ENCODE measurements around the gene DTNB.

DTNB gene

GRCh38 chr2:25339211-25339674 lies 334.1 kb downstream of the DTNB start (continued):
- no peak for TF ChIP-seq PRDM1 (tag by site-specific recombination; IDR thresholded peaks at IDR 0.05)
- TF ChIP-seq ZNF423 (tag by site-specific recombination; IDR thresholded peaks at IDR 0.05), result no peak
- TF ChIP-seq PATZ1 (tag by site-specific recombination; IDR thresholded peaks at IDR 0.05), result no peak

- Histone ChIP-seq H3K4me1 (ENCODE audit: control insufficient read depth, insufficient read depth, low read length) (peaks cover 11% of the 10 kb centered on the region; the same call in 1 of the 2 replicates), H3K9me3 (ENCODE audit: control insufficient read depth, insufficient read depth, low read depth, low read length) (no peaks in the 10 kb centered on the region), H3K27ac (ENCODE audit: extremely low read depth, low read depth, low read length) (no peak overlapping the region; the same call in 1 of the 2 replicates), H3K4me3 (ENCODE audit: low read depth, low read length) (no peak overlapping the region), H3K36me3 (ENCODE audit: control insufficient read depth in 2 of 2, insufficient read depth in 1 of 2, low read length in 2 of 2) (no peaks in the 10 kb centered on the region)
- POLR2A ChIA-PET, result no interaction called here
- CTCF ChIA-PET, result interaction anchor here (0.6 to 1.9 kb wide), 4 partner anchors 10 to 29 kb away, joined by 3 to 5 read pairs (median 4); no protein-coding TSS in a partner anchor
- TF ChIP-seq ZNF549 (tag by site-specific recombination; IDR thresholded peaks at IDR 0.05) (no peak), ZNF426 (tag by site-specific recombination; IDR thresholded peaks at IDR 0.05) (no peak), ZNF596 (tag by site-specific recombination; IDR thresholded peaks at IDR 0.05) (no peak), ZNF585B (tag by site-specific recombination; IDR thresholded peaks at IDR 0.05) (no peak), GFI1B (tag by site-specific recombination; IDR thresholded peaks at IDR 0.05) (no peak), ZNF175 (tag by site-specific recombination; IDR thresholded peaks at IDR 0.05) (no peak), ZNF830 (tag by site-specific recombination; IDR thresholded peaks at IDR 0.05; ENCODE audit: low read depth) (no peak)
These were observed 335.0 kb downstream of the DTNB start for GRCh38 chr2:25338401-25338800.

- peaks cover 11% of the 10 kb centered on the region; the same call in 1 of the 2 replicates for H3K4me1 ChIP-seq (ENCODE audit: control insufficient read depth, insufficient read depth, low read length)
- ChIA-PET POLR2A (no interaction called here), CTCF (interaction anchor here (0.7 to 1.9 kb wide), 3 partner anchors 10 to 28 kb away, joined by 3 to 5 read pairs (median 4); no protein-coding TSS in a partner anchor)
These were observed 335.5 kb downstream of the DTNB start for GRCh38 chr2:25337891-25338290.

More at GRCh38 chr2:25337891-25338290, 335.5 kb downstream of the DTNB start:
- no peak for TF ChIP-seq ZNF280C (tag by site-specific recombination; IDR thresholded peaks at IDR 0.05)
- TF ChIP-seq RBAK (tag by site-specific recombination; IDR thresholded peaks at IDR 0.05), result no peak
- no peak for TF ChIP-seq ZNF138 (tag by site-specific recombination; IDR thresholded peaks at IDR 0.05; ENCODE audit: borderline replicate concordance)
- no peak for TF ChIP-seq ZNF184 (tag by site-specific recombination; IDR thresholded peaks at IDR 0.05)
- no peak for TF ChIP-seq CTCF (tag by site-specific recombination; IDR thresholded peaks at IDR 0.05)
- no peak for TF ChIP-seq ZNF510 (tag by site-specific recombination; IDR thresholded peaks at IDR 0.05; ENCODE audit: insufficient replicate concordance)
- TF ChIP-seq ZSCAN16 (tag by site-specific recombination; IDR thresholded peaks at IDR 0.05), result no peak
- TF ChIP-seq ZNF155 (tag by site-specific recombination; IDR thresholded peaks at IDR 0.05), result no peak
- H3K27ac ChIP-seq (ENCODE audit: extremely low read depth, low read depth, low read length), result no peak overlapping the region
- H3K4me3 ChIP-seq (ENCODE audit: low read depth, low read length), result no peak overlapping the region
- no peaks in the 10 kb centered on the region for H3K36me3 ChIP-seq (ENCODE audit: control insufficient read depth in 2 of 2, insufficient read depth in 1 of 2, low read length in 2 of 2)
- H3K9me3 ChIP-seq (ENCODE audit: control insufficient read depth, insufficient read depth, low read depth, low read length), result no peaks in the 10 kb centered on the region
